ENCODE measurements around the gene C16orf46.

GRCh38 chr16:81012974-81013373 lies 64.1 kb downstream of the C16orf46 start:
- TF ChIP-seq CTCF (conservative IDR thresholded peaks at IDR 0.05 in 1 of 2, IDR thresholded peaks at IDR 0.05 in 1 of 2; ENCODE audit: low read depth in 1 of 2, low read length in 2 of 2) (no peak), EZH2 (IDR thresholded peaks at IDR 0.05; ENCODE audit: low read length, missing control alignments) (no peak)

Measured in fibroblast of lung (primary cell).